Esophagus mucosa (tissue), 1 donor: ENCODE data around the gene A1BG. TPM values are rescaled to one million over a fixed set of nuclear protein-coding genes. Genes with fewer than 3 reads are reported as not detected.
A peak's percentile ranks its signal among the peaks of the same experiment; 100 is the strongest.
"Not testable (repeated sequence)": the region's sequence is repeated elsewhere in the genome, so short reads cannot be mapped to it uniquely, and the experiment has no call there.

ENCODE experiments used
- ATAC-seq: fragments of 200-7000 bp; cut with Tn5 transposase; one replicate; pipeline ENCODE4 v1.9.1; 2020
- total RNA-seq: library from RNA; stranded (reverse); gene quantifications from one replicate; pipeline ENCODE4 v1.2.4, GENCODE V29; 2023
- donor health status: DM: yes; HTN: yes; CAD: no.

A1BG gene
- total RNA-seq, 1 donor from 2014 or later: 3.5 TPM

GRCh38 chr19:58386576-58387337 is 33.5 kb upstream of the A1BG start, which contains the start of gene RPS5:
Gene RPS5, plus strand, starts transcription at chr19:58387269. Its CDS starts 869 bp downstream, at chr19:58388138.
- peak; percentile 94 for ATAC-seq

DNA sequence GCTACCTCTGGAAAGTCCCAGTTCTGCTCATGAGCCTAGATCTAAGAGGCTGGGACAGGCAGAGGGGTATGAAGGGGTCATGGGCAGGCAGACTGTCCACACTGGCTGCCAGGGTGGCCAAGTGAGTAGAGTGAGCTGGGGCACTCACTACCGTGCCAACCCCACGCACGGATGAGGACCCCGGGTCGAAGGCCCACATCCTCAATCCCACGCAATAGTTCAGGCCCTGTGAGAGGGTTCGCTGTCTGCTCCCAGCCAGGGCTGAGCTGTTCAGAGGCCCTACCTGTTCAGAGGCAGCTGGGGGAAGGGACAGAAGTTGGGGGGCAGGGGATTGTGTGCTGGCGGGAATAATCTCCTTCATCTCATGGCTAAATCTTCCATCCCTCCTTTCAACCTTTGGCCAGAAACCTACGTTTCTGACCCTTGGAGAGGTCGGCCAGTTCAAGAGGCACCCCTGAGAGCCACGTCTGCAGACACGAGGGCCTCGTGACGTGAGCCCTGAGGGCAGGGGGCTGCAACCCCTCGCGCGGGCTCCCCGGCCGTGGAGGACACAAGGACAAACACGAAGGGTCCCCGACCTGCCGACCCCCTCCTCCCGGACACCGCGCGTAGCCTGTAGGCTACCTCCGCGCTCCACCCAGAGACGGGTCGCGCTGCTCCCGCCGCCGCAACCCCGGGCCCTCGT is 32.7 kb upstream of the A1BG start:
- ATAC-seq: peak; percentile 5

- no peak for ATAC-seq
Measured at GRCh38 chr19:58385313-58385890, 32.1 kb upstream of the A1BG start.

DNA sequence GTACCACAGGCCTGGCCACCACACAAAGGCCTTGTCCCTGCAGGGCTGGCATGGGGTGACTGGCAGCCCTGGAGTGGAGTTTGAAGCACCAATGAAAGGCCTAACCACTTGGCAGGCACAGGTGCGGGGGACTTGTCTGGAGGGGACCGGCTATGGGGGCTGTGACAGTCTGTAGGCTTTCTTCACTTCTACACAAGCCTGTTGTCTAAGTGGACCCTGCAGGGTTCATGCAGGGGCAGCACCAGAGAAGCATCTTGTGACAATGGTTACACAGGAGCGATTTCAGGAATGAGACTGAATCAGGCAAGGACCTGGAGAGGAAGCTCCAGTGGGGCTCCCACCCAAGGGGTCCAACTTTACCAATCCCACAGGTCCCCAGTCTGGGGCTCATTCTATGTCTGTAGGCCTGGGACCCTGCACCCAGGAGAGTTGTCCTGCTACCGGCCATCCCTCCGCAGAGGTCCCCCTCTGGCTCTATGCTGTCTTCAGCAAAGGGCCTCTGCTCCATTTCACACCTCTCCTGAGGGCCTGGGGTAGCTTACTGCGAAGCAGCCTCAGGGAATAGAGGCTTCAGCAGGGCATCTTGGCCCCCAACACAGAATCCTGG is 29.8 kb upstream of the A1BG start:
- no peak for ATAC-seq

DNA sequence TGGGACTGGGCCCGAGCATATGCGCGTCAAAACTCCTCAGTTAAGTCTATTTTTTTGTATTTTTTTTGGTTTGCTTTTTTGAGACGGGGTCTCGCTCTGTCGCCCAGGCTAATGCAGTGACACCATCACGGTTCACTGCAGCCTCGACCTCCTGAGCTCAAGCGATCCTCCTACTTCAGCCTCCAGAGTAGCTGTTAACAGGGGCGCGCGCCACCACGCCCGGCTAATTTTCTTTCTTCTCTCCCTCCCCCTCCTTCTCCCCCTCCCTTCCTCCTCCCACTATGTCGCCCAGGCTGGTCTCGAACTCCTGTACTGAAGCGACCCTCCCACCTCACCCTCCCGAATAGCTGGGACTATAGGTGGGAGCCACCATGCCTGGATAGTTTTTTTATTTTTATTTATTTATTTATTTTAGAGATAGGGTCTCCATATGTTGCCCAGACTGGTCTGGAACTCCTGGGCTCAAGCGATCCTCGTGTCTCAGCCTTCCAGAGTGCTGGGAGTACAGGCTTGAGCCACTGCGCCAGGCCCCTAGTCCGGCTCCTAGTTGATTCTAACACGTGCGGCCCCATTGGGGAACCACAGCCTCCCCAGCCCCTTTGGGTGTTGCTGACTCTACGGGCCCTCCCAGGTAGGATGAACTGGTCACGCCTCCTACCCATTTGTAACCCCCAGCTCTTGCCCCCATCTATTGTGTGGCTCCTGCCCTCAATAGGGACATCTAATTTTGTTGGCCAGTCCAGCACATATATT is 28.3 kb upstream of the A1BG start:
- no peak for ATAC-seq

- ATAC-seq: peak; percentile 93
Measured at GRCh38 chr19:58380662-58381459, 27.6 kb upstream of the A1BG start, which contains the start of gene ZNF837. Gene ZNF837, minus strand, starts transcription at chr19:58381030. Its CDS starts 11,698 bp downstream, at chr19:58369332.

GRCh38 chr19:58380037-58380661 is 26.9 kb upstream of the A1BG start:
- no peak for ATAC-seq

DNA sequence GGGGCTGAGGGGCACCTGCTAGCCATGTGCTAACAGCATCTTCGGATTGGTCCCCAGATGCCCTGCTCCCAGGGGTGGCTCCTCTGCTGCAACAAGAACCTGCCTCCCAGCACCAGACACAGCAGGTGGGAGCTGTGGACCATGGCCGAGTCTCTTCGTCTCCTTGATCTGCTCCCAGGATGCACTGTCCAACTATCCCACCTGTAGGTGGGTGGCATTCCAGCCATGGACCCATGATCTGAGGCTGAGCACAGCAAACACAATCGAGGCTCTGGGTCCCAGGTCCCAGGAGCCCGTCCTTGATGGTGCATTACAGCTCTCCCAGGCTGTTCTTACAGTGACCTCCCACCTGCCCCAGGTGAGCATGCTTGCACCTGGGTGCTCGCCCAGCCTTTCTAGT is 26.0 kb upstream of the A1BG start:
- no peak for ATAC-seq

- ATAC-seq: not testable (repeated sequence)
Measured at GRCh38 chr19:58376724-58377123, 23.4 kb upstream of the A1BG start.

GRCh38 chr19:58374200-58374599 is 20.9 kb upstream of the A1BG start:
- ATAC-seq: no peak

GRCh38 chr19:58372311-58373133 is 19.2 kb upstream of the A1BG start:
- ATAC-seq: no peak

- ATAC-seq: peak; percentile 7
Measured at GRCh38 chr19:58368561-58369360, 15.5 kb upstream of the A1BG start.

DNA sequence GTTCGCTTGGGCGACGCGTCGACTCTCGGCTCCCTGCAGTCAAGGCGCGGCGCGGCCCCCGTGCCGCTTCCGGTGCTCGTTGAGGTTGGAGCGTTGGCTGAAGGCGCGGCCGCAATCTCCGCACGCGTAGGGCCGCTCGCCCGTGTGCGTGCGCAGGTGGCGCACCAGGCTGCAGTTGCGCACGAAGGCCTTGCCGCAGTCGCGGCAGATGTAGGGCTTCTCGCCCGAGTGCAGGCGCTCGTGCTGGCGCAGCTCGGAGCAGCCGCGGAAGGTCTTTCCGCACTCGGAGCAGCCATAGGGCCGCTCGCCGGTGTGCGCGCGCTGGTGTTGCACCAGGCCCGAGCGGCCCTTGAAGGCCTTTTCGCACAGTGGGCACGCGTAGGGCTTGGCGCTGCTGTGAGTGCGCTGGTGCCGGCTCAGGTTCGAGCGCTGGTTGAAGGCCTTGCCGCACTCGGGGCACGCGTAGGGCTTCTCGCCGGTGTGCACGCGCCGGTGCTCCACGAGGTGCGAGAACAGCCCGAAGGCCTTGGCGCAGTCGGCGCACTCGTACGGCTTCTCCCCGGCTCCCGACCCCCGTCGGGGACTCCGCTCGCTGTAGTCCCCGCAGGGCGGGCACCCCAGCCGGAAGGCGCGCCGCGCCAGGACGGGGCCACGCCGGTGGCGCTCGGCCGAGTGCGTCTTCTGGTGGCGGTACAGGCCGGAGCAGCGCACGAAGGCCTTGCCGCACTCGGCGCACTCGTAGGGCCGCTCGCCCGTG is 14.6 kb upstream of the A1BG start:
- no peak for ATAC-seq

GRCh38 chr19:58366585-58367430 is 13.5 kb upstream of the A1BG start:
- no peak for ATAC-seq

- no peak for ATAC-seq
Measured at GRCh38 chr19:58364146-58364545, 10.9 kb upstream of the A1BG start.

- ATAC-seq: peak; percentile 96
Measured at GRCh38 chr19:58362272-58362994, 9.1 kb upstream of the A1BG start, which contains the start of gene ZNF497. Gene ZNF497, minus strand, starts transcription at chr19:58362751. Its CDS starts 5,116 bp downstream, at chr19:58357635.

- peak; percentile 14 for ATAC-seq
Measured at GRCh38 chr19:58361900-58362271, 8.6 kb upstream of the A1BG start.
